Esophagus squamous epithelium (tissue), 5 donors: Measurements from ENCODE around the gene NSMCE4A. TPM values are rescaled to one million over a fixed set of nuclear protein-coding genes. Genes with fewer than 3 reads are reported as not detected.

Experiments
- DNase-seq: peaks from one replicate; lab custom pipeline; 2025; lab: John Stamatoyannopoulos, UW
- H3K27ac ChIP-seq, 4 donors: fragments of 200-600 bp; sonication (generic); one replicate each; pipeline ENCODE4 v1.5.1; 2016 to 2019; ENCODE audit warnings: mild to moderate bottlenecking in 1 of 4
- H3K27me3 ChIP-seq, 4 donors: fragments of 200-600 bp; sonication (generic); 1 replicate in 3 of 4; 2 replicates in 1 of 4; pipeline versions ENCODE4 v1.5.1 to v1.6.0; 2017 to 2021; ENCODE audit warnings: antibody characterized with exemption in 1 of 4
- H3K36me3 ChIP-seq, 3 donors: fragments of 200-600 bp; sonication (generic); one replicate each; pipeline ENCODE4 v1.5.1; 2016 to 2019
- H3K4me1 ChIP-seq, 3 donors: fragments of 200-600 bp; sonication (generic); one replicate each; pipeline ENCODE4 v1.5.1; 2017 to 2019
- H3K4me3 ChIP-seq, 4 donors: fragments of 200-600 bp; sonication (generic); 1 replicate in 3 of 4; 2 replicates in 1 of 4; pipeline ENCODE4 v1.5.1; 2016 to 2019; ENCODE audit warnings: mild to moderate bottlenecking in 2 of 4, moderate library complexity in 1 of 4
- H3K9me3 ChIP-seq, 3 donors: fragments of 200-600 bp; sonication (generic); one replicate each; pipeline ENCODE4 v1.5.1; 2016 to 2019
- POLR2A ChIP-seq, 4 donors: fragments of 450-650 bp; IDR thresholded peaks; one replicate each; pipeline ENCODE4 v1.6.1; 2017; ENCODE audit warnings: antibody characterized with exemption in 4 of 4, mild to moderate bottlenecking in 4 of 4, moderate library complexity in 3 of 4
- WGBS, 2 donors: methylation state at CpG; one replicate each; pipeline ENCODE4 v1.1.5; 2018; 5-methylcytosine and 5-hydroxymethylcytosine counted together
- intact Hi-C: fragments of 100-400 bp; cut with DNase I; formaldehyde crosslinking; loops from one replicate; pipeline ENCODE4 v1.15.0; 2022
- total RNA-seq, 4 donors: library from RNA; depleted of rRNA; stranded (reverse); fragments of >200 nt; gene quantifications; one replicate each; pipeline ENCODE4 v1.1.0, GENCODE V29; 2016
- TF ChIP-seq, protein P1 (sequence below), 6 experiments: fragments of 450-650 bp in 4 of 6; fragments of 200-600 bp in 2 of 6; sonication (generic) in 2 of 6; IDR thresholded peaks; one replicate each; pipeline ENCODE4 v1.5.1; 2016 to 2019; ENCODE audit warnings: antibody characterized with exemption in 6 of 6, mild to moderate bottlenecking in 4 of 6, moderate library complexity in 4 of 6
- donor health status: DM: yes; HTN: yes; CAD: no.

The NSMCE4A gene
- total RNA-seq, 4 donors from 2014 or later, result 37.0 to 83.2 (median 41.5) TPM

DNA sequence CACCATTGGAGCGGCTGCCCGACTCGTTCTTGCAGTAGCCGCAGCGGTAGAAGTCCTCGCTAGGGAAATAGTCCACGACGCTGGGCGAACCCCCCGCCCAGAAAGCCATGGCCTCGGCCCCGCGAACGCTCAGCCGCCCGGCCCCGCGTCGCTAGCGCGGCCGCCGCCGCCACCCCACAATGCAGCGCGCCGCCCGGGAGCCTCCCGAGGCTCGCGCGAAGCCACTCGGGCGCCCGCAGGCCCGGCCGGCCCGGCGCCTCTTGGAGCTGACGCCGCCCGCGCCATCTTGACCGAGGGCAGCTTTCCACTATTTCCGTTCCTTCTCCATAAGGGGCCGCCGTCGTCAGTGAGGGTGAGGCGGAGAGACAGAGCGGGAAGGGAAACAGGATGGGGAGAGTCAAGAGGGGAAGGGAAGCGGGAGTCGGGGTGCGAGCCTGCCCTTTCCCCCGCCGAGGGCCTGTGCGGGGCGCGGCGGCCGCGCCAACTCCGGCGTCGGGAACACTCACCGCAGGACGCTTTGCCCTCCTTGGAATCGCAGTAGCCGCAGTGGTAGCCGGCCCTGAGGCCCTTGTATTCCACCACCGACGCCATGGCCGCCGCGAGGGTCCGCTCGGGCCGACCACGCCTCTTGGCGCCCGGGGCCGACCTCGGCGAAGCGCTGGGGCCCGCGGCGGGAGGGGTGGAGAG is 47.0 kb downstream of the NSMCE4A start, which contains the start of gene ATE1:
Gene ATE1, minus strand, starts transcription at position 191 of the 687 bp plus-strand sequence. Its CDS starts 82 bp downstream, at position 109.
- no peaks in the 10 kb centered on the region for H3K27me3 ChIP-seq
- intact Hi-C loops, result no loop called here
- WGBS, 2 donors, result 3% methylated on average over 7 of the region's 87 CpGs; no CpG with 5 or more reads in 1 of the 2 donors
- H3K27ac ChIP-seq, result peak within 1 kb of the TSS; percentile 95 to 100 (median 98)
- H3K4me1 ChIP-seq, result peaks cover 6 to 52% (median 18%) of the 10 kb centered on the region in 3 donors
- H3K36me3 ChIP-seq, result peaks cover 0 to 7% (median 0%) of the 10 kb centered on the region in 3 donors
- peak within 1 kb of the TSS; percentile 71 to 99 (median 96) for H3K4me3 ChIP-seq
- no peaks in the 10 kb centered on the region for H3K9me3 ChIP-seq
- peak in 3 of 4 donors; percentile 27 to 76 (median 71) for TF ChIP-seq POLR2A (IDR thresholded peaks at IDR 0.05)
- TF ChIP-seq, protein P1, sequence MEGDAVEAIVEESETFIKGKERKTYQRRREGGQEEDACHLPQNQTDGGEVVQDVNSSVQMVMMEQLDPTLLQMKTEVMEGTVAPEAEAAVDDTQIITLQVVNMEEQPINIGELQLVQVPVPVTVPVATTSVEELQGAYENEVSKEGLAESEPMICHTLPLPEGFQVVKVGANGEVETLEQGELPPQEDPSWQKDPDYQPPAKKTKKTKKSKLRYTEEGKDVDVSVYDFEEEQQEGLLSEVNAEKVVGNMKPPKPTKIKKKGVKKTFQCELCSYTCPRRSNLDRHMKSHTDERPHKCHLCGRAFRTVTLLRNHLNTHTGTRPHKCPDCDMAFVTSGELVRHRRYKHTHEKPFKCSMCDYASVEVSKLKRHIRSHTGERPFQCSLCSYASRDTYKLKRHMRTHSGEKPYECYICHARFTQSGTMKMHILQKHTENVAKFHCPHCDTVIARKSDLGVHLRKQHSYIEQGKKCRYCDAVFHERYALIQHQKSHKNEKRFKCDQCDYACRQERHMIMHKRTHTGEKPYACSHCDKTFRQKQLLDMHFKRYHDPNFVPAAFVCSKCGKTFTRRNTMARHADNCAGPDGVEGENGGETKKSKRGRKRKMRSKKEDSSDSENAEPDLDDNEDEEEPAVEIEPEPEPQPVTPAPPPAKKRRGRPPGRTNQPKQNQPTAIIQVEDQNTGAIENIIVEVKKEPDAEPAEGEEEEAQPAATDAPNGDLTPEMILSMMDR (IDR thresholded peaks at IDR 0.05), result peak in 1 of 6 experiments; percentile 5
- peak; percentile 34 for DNase-seq

DNA sequence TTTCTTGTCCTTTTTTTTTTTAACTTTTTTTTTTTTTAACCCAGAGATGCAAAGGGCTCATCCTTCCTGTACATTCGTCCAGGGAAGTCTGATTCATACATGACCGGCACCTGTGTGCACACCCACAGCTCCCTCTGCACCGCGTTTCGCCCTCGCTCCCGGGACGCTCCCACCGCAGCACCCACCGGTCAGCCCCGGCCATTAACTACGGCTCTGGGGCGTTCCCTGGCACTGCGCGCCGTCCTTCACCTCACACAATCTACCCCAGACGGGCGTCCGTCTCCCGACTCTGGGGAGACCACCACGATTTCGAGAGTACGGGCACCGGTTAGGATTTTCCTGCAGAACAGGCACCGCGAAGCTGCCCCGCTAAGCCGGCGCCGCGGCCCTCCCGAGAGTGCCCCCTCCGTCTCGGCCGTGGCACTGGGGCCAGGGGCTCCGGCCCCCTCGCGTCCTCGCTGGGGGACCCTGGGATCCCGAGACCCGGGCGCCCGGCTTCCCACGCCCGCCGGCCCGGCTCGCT is 47.6 kb downstream of the NSMCE4A start:
- no peak for TF ChIP-seq POLR2A (IDR thresholded peaks at IDR 0.05)
- TF ChIP-seq, protein P1 (IDR thresholded peaks at IDR 0.05), result no peak
- 0% methylated on average over 8 to 13 of the region's 48 CpGs for WGBS, 2 donors
- intact Hi-C loops, result no loop called here
- DNase-seq, result no peak
- Histone ChIP-seq H3K36me3 (peaks cover 0 to 13% (median 0%) of the 10 kb centered on the region in 3 donors), H3K4me3 (peak overlapping the region; percentile 71 to 99 (median 96)), H3K9me3 (no peaks in the 10 kb centered on the region), H3K27me3 (no peaks in the 10 kb centered on the region), H3K4me1 (peaks cover 6 to 52% (median 18%) of the 10 kb centered on the region in 3 donors), H3K27ac (peak overlapping the region; percentile 95 to 100 (median 98))

DNA sequence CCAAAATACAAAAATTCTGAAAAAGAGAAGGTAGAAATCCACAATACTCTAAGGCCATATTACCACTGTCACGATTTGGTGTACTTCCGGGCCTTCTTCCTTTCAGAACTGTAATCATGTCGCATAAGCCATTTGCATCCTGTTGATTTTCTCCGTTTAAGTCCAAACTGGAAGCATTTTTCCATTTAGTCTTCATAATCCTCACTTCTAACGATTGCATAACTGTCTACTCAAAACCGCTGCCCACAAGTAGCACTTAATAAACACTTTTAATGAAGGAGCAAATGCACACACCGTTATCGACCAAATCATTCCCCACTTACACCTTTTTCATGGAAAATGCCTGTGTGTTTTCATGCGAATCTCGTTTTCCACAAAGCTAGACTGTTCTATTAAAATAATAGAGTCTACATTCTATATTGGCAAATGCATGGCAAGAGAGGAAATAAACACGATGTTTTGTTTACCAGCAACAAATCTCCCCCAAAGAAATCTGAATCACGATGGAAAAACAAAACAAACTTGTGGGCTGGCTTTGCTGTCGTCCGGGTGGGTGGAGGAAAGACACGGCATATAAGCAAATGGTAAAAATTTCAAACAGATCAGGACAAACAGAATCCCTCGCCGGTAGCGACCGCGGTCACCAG is 48.2 kb downstream of the NSMCE4A start:
- no peak for DNase-seq
- no peak for TF ChIP-seq POLR2A (IDR thresholded peaks at IDR 0.05)
- TF ChIP-seq, protein P1 (IDR thresholded peaks at IDR 0.05), result no peak
- intact Hi-C loops, result no loop called here
- Histone ChIP-seq H3K4me1 (peaks cover 6 to 52% (median 18%) of the 10 kb centered on the region in 3 donors), H3K9me3 (no peaks in the 10 kb centered on the region), H3K27me3 (no peaks in the 10 kb centered on the region), H3K27ac (peak overlapping the region; percentile 95 to 100 (median 98)), H3K4me3 (peak overlapping the region; percentile 71 to 99 (median 96)), H3K36me3 (peaks cover 0 to 18% (median 0%) of the 10 kb centered on the region in 3 donors)
- WGBS, 2 donors, result 0 to 1% methylated on average over 20 of the region's 20 CpGs

DNA sequence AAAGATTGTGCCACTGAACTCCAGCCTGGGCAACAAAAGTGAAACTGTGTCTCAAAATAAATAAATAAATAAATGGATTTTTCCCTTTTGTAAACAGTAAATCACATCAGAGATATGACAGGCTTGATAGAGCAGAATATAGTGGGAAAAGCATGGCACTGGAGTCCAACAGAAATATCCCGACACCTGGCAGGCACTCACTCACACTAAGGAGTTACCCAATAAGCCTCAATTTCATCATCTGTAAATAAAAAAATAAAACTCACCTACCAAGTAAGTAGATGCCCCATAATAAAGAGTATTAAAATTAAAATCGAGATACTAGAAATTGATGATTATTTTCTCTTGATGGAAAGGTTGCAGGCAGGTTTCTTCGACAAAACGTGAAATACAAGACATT is 48.9 kb downstream of the NSMCE4A start:
- Histone ChIP-seq H3K27ac (peak overlapping the region in 2 of 4 donors; percentile 99 to 100), H3K27me3 (no peaks in the 10 kb centered on the region), H3K4me1 (peaks cover 6 to 50% (median 18%) of the 10 kb centered on the region in 3 donors), H3K4me3 (peak overlapping the region in 3 of 4 donors; percentile 93 to 99 (median 98)), H3K9me3 (no peaks in the 10 kb centered on the region), H3K36me3 (peaks cover 0 to 24% (median 0%) of the 10 kb centered on the region in 3 donors)
- 79 to 83% methylated on average over 4 of the region's 4 CpGs for WGBS, 2 donors
- DNase-seq, result no peak
- intact Hi-C loops, result no loop called here
- TF ChIP-seq, protein P1 (IDR thresholded peaks at IDR 0.05), result no peak
- TF ChIP-seq POLR2A (IDR thresholded peaks at IDR 0.05), result no peak
